T-helper 1 cell treated with Interleukin-12 subunit alpha and Interleukin-12 subunit beta and Interleukin-4 antibody, amounts not matched to agents 30 μg/mL and 1 μg/mL, for 36 hours (primary cell): ENCODE data around the gene SRBD1.

ENCODE experiments used
- H3K27ac Mint-ChIP-seq: one replicate; pipeline ENCODE4 v1.8.0; 2021; ENCODE audit warnings: mild to moderate bottlenecking, mixed read lengths
- H3K27me3 Mint-ChIP-seq: one replicate; pipeline ENCODE4 v1.8.0; 2021; ENCODE audit warnings: low read depth, mixed read lengths
- H3K36me3 Mint-ChIP-seq: one replicate; pipeline ENCODE4 v1.8.0; 2021; ENCODE audit warnings: low read depth, mixed read lengths
- H3K4me1 Mint-ChIP-seq: one replicate; pipeline ENCODE4 v1.8.0; 2021; ENCODE audit warnings: low read depth, mixed read lengths
- H3K4me3 Mint-ChIP-seq: one replicate; pipeline ENCODE4 v1.8.0; 2021; ENCODE audit warnings: mild to moderate bottlenecking, moderate library complexity, mixed read lengths
- H3K9me3 Mint-ChIP-seq: one replicate; pipeline ENCODE4 v1.8.0; 2021; ENCODE audit warnings: mixed read lengths

The SRBD1 gene

DNA sequence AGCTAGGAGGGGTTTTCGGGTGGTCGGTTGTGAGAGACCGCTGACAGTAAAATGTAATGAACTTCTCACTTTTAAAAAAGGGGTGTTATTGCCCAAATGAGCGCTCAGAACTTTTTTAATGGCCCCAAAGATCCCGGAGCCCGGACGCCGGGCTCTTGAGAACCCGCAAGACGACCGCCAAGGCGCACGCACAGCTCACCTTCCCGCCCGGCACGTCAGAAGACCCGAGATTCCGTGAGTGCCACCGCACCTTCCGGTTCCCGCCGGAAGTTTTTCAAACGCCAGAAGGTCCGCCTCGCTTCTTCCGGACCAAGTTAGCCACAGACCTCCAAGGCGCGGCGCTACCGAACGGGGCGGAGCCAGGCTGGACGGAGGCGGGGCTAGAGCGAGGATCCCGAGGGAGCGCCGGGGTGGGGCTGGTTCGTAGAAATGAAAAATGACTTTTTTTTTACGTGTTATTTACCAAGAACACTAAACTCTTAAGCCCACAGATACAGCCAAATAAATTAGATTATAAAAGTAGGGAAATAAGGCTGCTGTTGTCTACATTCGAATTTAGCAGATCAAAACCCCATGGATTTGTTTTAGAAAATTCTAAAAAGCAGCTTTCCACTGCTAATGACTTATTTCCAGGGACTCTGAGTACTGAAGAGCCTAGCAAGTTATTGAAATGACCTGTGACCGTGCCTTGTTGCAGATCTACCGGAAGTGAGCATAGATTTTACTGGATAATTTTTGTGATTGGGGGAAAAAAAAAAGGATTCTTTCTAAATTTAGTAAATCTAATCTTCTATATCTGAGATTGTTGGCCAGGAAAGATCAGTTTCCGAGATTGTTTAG lies at the start of gene SRBD1:
Gene SRBD1, minus strand, starts transcription at position 248 of the 840 bp plus-strand sequence. CDS start 5,826 bp downstream, outside the sequence.
- no peaks in the 10 kb centered on the region for H3K27me3 Mint-ChIP-seq
- H3K4me1 Mint-ChIP-seq = peaks cover 23% of the 10 kb centered on the region
- H3K27ac Mint-ChIP-seq = peak within 1 kb of the TSS; percentile 93
- no peaks in the 10 kb centered on the region for H3K9me3 Mint-ChIP-seq
- peaks cover 3% of the 10 kb centered on the region for H3K36me3 Mint-ChIP-seq
- peak within 1 kb of the TSS; percentile 94 for H3K4me3 Mint-ChIP-seq

- H3K4me3 Mint-ChIP-seq = no peak overlapping the region
- H3K36me3 Mint-ChIP-seq = peaks cover 8% of the 10 kb centered on the region
- no peaks in the 10 kb centered on the region for H3K9me3 Mint-ChIP-seq
- no peak overlapping the region for H3K27ac Mint-ChIP-seq
- H3K27me3 Mint-ChIP-seq = peaks cover 24% of the 10 kb centered on the region
- H3K4me1 Mint-ChIP-seq = peaks cover 26% of the 10 kb centered on the region
These were observed 43.2 kb upstream of the SRBD1 start for GRCh38 chr2:45654250-45654649.

GRCh38 chr2:45653122-45653913 lies 42.3 kb upstream of the SRBD1 start:
- Mint-ChIP-seq H3K4me1 (peaks cover 27% of the 10 kb centered on the region), H3K27me3 (peaks cover 28% of the 10 kb centered on the region), H3K4me3 (peak overlapping the region; percentile 80), H3K27ac (peak overlapping the region; percentile 70), H3K36me3 (peaks cover 8% of the 10 kb centered on the region), H3K9me3 (no peaks in the 10 kb centered on the region)

DNA sequence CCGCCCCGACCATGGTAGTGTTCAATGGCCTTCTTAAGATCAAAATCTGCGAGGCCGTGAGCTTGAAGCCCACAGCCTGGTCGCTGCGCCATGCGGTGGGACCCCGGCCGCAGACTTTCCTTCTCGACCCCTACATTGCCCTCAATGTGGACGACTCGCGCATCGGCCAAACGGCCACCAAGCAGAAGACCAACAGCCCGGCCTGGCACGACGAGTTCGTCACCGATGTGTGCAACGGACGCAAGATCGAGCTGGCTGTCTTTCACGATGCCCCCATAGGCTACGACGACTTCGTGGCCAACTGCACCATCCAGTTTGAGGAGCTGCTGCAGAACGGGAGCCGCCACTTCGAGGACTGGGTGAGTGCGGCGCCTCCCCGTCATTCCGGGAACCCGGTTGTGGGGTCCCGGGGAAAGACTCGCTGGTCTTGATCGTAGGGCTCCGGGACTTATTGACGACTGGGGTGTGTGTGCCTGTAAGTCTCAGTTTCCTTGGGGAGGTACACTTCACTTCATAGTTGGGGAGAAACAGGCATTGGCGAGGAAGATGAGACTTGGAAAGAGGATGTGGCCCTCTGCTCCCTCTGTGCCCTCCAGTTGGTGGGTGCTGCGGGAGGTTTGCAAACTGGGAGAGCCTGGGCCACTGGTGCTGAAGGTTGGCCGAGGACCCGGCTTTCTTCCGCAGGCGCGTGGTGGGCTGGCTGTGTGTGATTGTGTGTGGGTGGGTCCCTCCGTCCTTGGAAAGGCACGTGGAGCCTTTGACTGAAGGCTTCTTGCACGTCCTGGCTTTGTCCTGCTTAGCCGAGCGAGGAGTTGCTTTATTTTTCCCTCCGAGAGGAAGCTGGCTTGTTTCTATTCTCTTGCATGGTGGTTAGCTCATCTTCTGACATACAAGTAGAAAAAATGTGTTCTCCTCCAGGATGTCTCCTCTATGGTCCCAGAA lies 41.3 kb upstream of the SRBD1 start:
- H3K36me3 Mint-ChIP-seq = peaks cover 8% of the 10 kb centered on the region
- peak overlapping the region; percentile 80 for H3K4me3 Mint-ChIP-seq
- peaks cover 27% of the 10 kb centered on the region for H3K4me1 Mint-ChIP-seq
- no peaks in the 10 kb centered on the region for H3K9me3 Mint-ChIP-seq
- peaks cover 33% of the 10 kb centered on the region for H3K27me3 Mint-ChIP-seq
- peak overlapping the region; percentile 70 for H3K27ac Mint-ChIP-seq

GRCh38 chr2:45651415-45652089 lies 40.5 kb upstream of the SRBD1 start, which contains the start of gene PRKCE:
Gene PRKCE, plus strand, starts transcription at chr2:45651675.
- peaks cover 8% of the 10 kb centered on the region for H3K36me3 Mint-ChIP-seq
- H3K4me1 Mint-ChIP-seq = peaks cover 27% of the 10 kb centered on the region
- peaks cover 36% of the 10 kb centered on the region for H3K27me3 Mint-ChIP-seq
- peak within 1 kb of the TSS; percentile 99 for H3K27ac Mint-ChIP-seq
- no peaks in the 10 kb centered on the region for H3K9me3 Mint-ChIP-seq
- H3K4me3 Mint-ChIP-seq = peak within 1 kb of the TSS; percentile 99

DNA sequence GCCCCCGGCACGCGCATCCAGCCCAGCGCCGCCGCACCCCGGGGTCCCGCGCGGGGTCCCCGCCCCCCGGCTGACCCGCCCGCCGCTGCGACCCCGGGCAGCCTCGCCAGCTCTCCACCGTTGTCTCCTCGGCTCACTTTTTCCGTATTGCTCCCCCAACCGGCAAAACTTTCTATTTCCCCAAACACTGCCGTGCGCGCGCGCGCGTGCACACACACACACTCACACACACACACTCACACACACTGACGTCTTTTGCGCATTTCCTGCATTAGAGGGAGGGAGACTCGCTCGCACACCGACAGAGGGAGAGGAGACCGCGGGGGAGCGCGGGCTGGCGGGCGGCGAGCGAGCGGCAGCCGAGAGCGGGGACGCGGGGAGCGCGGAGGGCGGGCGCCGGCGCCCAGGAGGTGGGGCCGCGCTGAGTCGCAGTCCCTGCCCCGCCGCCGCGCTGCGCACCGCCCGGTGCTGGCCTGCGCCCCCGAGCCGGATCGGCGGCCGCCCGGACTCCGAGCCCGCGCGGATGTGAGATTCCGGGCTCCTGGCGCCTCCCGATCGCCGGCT lies 39.9 kb upstream of the SRBD1 start:
- H3K4me1 Mint-ChIP-seq = peaks cover 27% of the 10 kb centered on the region
- peaks cover 36% of the 10 kb centered on the region for H3K27me3 Mint-ChIP-seq
- H3K36me3 Mint-ChIP-seq = peaks cover 8% of the 10 kb centered on the region
- H3K4me3 Mint-ChIP-seq = peak overlapping the region; percentile 99
- no peaks in the 10 kb centered on the region for H3K9me3 Mint-ChIP-seq
- peak overlapping the region; percentile 99 for H3K27ac Mint-ChIP-seq

DNA sequence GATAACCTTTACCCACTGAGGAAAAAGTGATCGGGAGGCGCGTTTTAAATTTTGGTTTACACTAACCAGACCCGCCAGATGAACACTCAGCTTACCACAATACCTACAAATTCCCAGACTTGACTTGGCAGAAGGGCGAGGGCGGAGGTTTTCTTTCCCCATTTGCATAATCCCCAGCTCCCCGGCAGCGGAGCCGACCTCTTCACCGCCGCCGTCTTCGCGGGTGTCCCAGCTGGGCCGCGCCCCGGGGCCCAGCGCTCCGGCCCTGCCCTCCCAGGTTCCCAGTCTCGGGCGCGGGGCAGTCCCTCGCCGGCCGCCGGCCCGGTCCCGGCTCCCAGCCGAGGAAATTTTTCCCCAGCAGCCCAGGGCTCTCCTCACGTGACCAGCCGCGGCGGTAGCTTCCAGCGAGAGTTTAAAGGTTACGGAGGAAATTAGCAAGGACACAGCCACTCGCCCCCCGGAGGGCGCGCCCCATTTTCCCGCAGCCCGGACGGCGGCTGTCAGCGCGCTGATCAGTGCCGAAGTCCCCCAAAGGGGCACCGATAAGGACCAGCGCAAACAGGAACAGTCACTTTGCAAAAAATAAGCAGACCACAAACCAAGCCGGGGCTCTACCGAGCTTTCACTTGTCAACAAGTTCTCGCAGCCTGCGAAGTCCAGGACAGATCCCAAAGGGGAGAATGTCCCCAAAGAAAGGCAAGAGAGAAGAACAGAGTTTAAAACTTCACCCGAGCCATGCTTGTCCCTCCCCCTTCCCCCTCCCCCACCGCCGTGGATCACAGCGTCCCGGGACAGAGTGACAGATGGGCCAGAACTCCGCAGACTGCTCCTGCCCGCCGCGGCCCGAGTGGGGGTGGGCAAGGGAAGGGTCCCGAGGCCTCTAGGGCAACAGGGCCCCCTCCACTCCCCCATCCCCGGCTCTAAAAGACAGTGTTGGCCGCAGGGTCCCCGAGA lies 39.1 kb upstream of the SRBD1 start:
- Mint-ChIP-seq H3K27me3 (peaks cover 41% of the 10 kb centered on the region), H3K4me3 (peak overlapping the region; percentile 99), H3K9me3 (no peaks in the 10 kb centered on the region), H3K27ac (peak overlapping the region; percentile 82), H3K36me3 (peaks cover 8% of the 10 kb centered on the region), H3K4me1 (peaks cover 27% of the 10 kb centered on the region)

GRCh38 chr2:45649462-45649857 lies 38.4 kb upstream of the SRBD1 start:
- peak overlapping the region; percentile 76 for H3K4me3 Mint-ChIP-seq
- peaks cover 41% of the 10 kb centered on the region for H3K27me3 Mint-ChIP-seq
- H3K36me3 Mint-ChIP-seq = peaks cover 8% of the 10 kb centered on the region
- H3K4me1 Mint-ChIP-seq = peaks cover 27% of the 10 kb centered on the region
- H3K9me3 Mint-ChIP-seq = no peaks in the 10 kb centered on the region
- peak overlapping the region; percentile 29 for H3K27ac Mint-ChIP-seq

DNA sequence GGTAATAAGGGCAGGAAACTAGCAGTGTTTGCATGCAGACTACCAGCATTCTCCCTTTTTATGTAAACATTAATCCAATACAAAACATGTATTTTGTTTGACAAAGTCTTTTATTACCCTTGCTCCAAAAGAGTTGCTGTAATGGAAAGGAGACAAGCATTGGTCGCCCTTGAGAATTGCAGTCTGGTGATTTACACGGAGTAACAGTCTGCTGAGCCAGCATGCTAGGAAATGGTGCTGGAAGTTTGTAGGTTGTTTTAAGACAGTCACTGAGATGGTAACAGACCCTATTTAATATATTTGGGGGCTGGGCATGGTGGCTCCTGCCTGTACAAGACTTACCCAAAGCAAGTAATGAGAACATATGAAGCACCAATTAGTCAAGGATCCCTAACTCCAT lies 37.6 kb upstream of the SRBD1 start:
- H3K9me3 Mint-ChIP-seq = no peaks in the 10 kb centered on the region
- H3K36me3 Mint-ChIP-seq = peaks cover 8% of the 10 kb centered on the region
- peaks cover 49% of the 10 kb centered on the region for H3K27me3 Mint-ChIP-seq
- peaks cover 22% of the 10 kb centered on the region for H3K4me1 Mint-ChIP-seq
- no peak overlapping the region for H3K4me3 Mint-ChIP-seq
- H3K27ac Mint-ChIP-seq = no peak overlapping the region

- no peaks in the 10 kb centered on the region for H3K9me3 Mint-ChIP-seq
- no peak overlapping the region for H3K27ac Mint-ChIP-seq
- peaks cover 22% of the 10 kb centered on the region for H3K4me1 Mint-ChIP-seq
- H3K27me3 Mint-ChIP-seq = peaks cover 48% of the 10 kb centered on the region
- H3K4me3 Mint-ChIP-seq = no peak overlapping the region
- H3K36me3 Mint-ChIP-seq = peaks cover 8% of the 10 kb centered on the region
These were observed 37.0 kb upstream of the SRBD1 start for GRCh38 chr2:45647986-45648520.

DNA sequence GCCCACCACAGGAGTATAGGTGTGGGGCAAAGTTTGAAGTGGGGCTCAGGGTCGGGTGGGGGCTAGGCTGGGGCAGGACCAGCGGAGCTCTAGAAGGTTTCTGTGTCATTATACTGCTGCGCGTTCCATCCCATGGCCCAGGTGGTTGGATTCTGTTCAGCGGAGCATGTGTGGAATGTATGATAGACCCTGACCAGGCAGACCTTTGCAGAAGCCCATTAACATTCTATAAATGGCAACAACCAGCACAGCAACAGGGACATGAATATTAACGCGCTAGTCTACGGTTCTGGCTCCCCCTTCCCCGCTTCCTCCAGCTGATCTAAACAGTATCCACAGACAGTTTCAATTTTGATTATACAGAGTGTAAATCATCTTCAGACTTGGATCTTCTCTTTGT lies 36.3 kb upstream of the SRBD1 start:
- Mint-ChIP-seq H3K9me3 (no peaks in the 10 kb centered on the region), H3K4me3 (no peak overlapping the region), H3K27ac (no peak overlapping the region), H3K36me3 (peaks cover 2% of the 10 kb centered on the region), H3K27me3 (peaks cover 44% of the 10 kb centered on the region), H3K4me1 (peaks cover 15% of the 10 kb centered on the region)

GRCh38 chr2:45646289-45646688 lies 35.2 kb upstream of the SRBD1 start:
- Mint-ChIP-seq H3K9me3 (no peaks in the 10 kb centered on the region), H3K4me3 (no peak overlapping the region), H3K27ac (no peak overlapping the region), H3K4me1 (peaks cover 10% of the 10 kb centered on the region), H3K36me3 (peaks cover 2% of the 10 kb centered on the region), H3K27me3 (peaks cover 50% of the 10 kb centered on the region)
